Neural progenitor cell (in vitro differentiated cells): ENCODE results near the gene RASA2. TPM values are rescaled to one million over a fixed set of nuclear protein-coding genes. Genes with fewer than 3 reads are reported as not detected.

ENCODE experiments used
- DNase-seq: peaks from one replicate; pipeline ENCODE4 v3.0.0-alpha.2; 2016; ENCODE audit warnings: low spot score
- H2AFZ ChIP-seq: fragments of 200-600 bp; sonication (generic); replicated peaks from 2 replicates; pipeline ENCODE4 v1.6.1; 2016; ENCODE audit warnings: antibody characterized with exemption
- H3F3A ChIP-seq: fragments of 200-600 bp; sonication (generic); 2 replicates; pipeline ENCODE4 v1.6.1; 2016; ENCODE audit warnings: antibody characterized with exemption, low read depth
- H3K27ac ChIP-seq: fragments of 200-600 bp; sonication (generic); 2 replicates; pipeline ENCODE4 v1.5.1; 2016; ENCODE audit warnings: mild to moderate bottlenecking
- H3K27me3 ChIP-seq: fragments of 200-600 bp; sonication (generic); 2 replicates; pipeline ENCODE4 v1.6.1; 2016; ENCODE audit warnings: mild to moderate bottlenecking, moderate library complexity
- H3K36me3 ChIP-seq: fragments of 200-600 bp; sonication (generic); 2 replicates; pipeline ENCODE4 v1.5.1; 2016
- H3K4me1 ChIP-seq: fragments of 200-600 bp; sonication (generic); 2 replicates; pipeline ENCODE4 v1.6.1; 2016; ENCODE audit warnings: mixed run types
- H3K4me2 ChIP-seq: fragments of 200-600 bp; sonication (generic); 2 replicates; pipeline ENCODE4 v1.6.1; 2016
- H3K4me3 ChIP-seq: fragments of 200-600 bp; sonication (generic); 2 replicates; pipeline ENCODE4 v1.5.1; 2016
- H3K79me2 ChIP-seq: fragments of 200-600 bp; sonication (generic); 2 replicates; pipeline ENCODE4 v1.6.1; 2016; ENCODE audit warnings: low read depth
- H3K9ac ChIP-seq: fragments of 200-600 bp; sonication (generic); 2 replicates; pipeline ENCODE4 v1.6.1; 2016
- H3K9me3 ChIP-seq: fragments of 200-600 bp; sonication (generic); 2 replicates; pipeline ENCODE4 v1.5.1; 2016; ENCODE audit warnings: low read depth
- H4K20me1 ChIP-seq: fragments of 200-600 bp; sonication (generic); 2 replicates; pipeline ENCODE4 v1.6.1; 2016; ENCODE audit warnings: low read depth
- H3K27ac Mint-ChIP-seq: 3 replicates; pipeline ENCODE4 v1.8.0; 2021; ENCODE audit warnings: mixed read lengths
- H3K27me3 Mint-ChIP-seq: 2 replicates; pipeline ENCODE4 v1.8.0; 2022; ENCODE audit warnings: low read depth, mild to moderate bottlenecking, inconsistent platforms, moderate library complexity, mixed read lengths; ENCODE audit not compliant: insufficient read depth
- H3K36me3 Mint-ChIP-seq: 3 replicates; pipeline ENCODE4 v1.8.0; 2021; ENCODE audit warnings: mixed read lengths
- H3K4me1 Mint-ChIP-seq: 3 replicates; pipeline ENCODE4 v1.8.0; 2021; ENCODE audit warnings: mixed read lengths
- H3K4me3 Mint-ChIP-seq: 3 replicates; pipeline ENCODE4 v1.8.0; 2021; ENCODE audit warnings: mild to moderate bottlenecking, moderate library complexity, mixed read lengths
- H3K9me3 Mint-ChIP-seq: 3 replicates; pipeline ENCODE4 v1.8.0; 2020; ENCODE audit warnings: mixed read lengths
- EZH2 ChIP-seq: fragments of 200-600 bp; sonication (generic); IDR thresholded peaks from 2 replicates; pipeline ENCODE4 v1.6.1; 2017; ENCODE audit warnings: antibody characterized with exemption, mild to moderate bottlenecking, moderate library complexity
- EZH2phosphoT487 ChIP-seq: fragments of 200-600 bp; sonication (generic); IDR thresholded peaks from 2 replicates; pipeline ENCODE4 v1.6.1; 2017; ENCODE audit warnings: antibody characterized with exemption
- total RNA-seq: library from RNA; depleted of rRNA; stranded (reverse); fragments of >200 nt; gene quantifications from 2 replicates; pipeline ENCODE4 v1.2.3, GENCODE V29; 2015; ENCODE audit warnings: low replicate concordance
- TF ChIP-seq, protein P1 (sequence below): fragments of 200-600 bp; sonication (generic); IDR thresholded peaks from 2 replicates; pipeline ENCODE4 v1.5.1; 2017; ENCODE audit warnings: antibody characterized with exemption, mild to moderate bottlenecking

Gene RASA2
- total RNA-seq, 1 donor from 2014 or later: 48.4 TPM

DNA sequence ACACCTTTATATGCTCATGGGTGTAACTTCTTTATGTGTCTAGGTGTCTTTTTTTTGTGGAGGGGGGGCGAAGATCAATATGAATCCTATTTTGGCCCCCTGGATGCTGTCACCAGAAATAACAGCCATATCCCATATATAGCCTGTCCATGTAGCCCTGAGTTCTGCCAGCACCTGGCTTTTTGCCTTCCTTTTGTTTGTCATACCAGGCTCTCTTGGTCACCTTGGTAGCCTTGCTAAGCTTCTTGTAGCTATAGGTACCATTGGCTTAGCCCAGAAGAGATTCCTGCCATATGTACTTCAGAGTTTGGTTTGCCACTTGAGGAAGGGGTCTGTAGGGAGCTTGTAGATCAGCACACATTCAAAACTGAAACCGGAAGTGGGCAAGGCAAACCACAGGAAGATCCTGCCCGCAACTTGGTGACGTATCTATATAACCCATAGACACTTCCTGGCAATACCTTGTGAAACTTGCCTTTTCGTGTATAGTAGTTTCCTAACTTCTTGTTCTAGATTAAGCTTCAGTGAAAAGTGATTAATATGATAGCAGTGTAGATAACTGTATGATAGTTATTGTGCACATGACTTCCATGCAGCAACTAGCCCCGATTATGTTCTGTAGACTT is 11.9 kb downstream of the RASA2 start:
- H2AFZ ChIP-seq: no peak overlapping the region
- peaks cover 87% of the 10 kb centered on the region for H3K79me2 ChIP-seq
- H3K27ac Mint-ChIP-seq: no peak overlapping the region
- no peak overlapping the region for H3K27ac ChIP-seq
- TF ChIP-seq EZH2 (no peak), EZH2phosphoT487 (no peak)
- TF ChIP-seq, protein P1, sequence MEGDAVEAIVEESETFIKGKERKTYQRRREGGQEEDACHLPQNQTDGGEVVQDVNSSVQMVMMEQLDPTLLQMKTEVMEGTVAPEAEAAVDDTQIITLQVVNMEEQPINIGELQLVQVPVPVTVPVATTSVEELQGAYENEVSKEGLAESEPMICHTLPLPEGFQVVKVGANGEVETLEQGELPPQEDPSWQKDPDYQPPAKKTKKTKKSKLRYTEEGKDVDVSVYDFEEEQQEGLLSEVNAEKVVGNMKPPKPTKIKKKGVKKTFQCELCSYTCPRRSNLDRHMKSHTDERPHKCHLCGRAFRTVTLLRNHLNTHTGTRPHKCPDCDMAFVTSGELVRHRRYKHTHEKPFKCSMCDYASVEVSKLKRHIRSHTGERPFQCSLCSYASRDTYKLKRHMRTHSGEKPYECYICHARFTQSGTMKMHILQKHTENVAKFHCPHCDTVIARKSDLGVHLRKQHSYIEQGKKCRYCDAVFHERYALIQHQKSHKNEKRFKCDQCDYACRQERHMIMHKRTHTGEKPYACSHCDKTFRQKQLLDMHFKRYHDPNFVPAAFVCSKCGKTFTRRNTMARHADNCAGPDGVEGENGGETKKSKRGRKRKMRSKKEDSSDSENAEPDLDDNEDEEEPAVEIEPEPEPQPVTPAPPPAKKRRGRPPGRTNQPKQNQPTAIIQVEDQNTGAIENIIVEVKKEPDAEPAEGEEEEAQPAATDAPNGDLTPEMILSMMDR: no peak
- no peaks in the 10 kb centered on the region for H3K27me3 Mint-ChIP-seq
- no peaks in the 10 kb centered on the region for H3K4me1 ChIP-seq
- DNase-seq: no peak
- no peak overlapping the region for H3K4me3 ChIP-seq
- H3K36me3 ChIP-seq: no peaks in the 10 kb centered on the region
- no peaks in the 10 kb centered on the region for H3K9me3 ChIP-seq
- peaks cover 27% of the 10 kb centered on the region for H3K9me3 Mint-ChIP-seq
- no peak overlapping the region for H3K4me3 Mint-ChIP-seq
- H3K4me1 Mint-ChIP-seq: no peaks in the 10 kb centered on the region
- H3K9ac ChIP-seq: no peak overlapping the region
- no peaks in the 10 kb centered on the region for H3F3A ChIP-seq
- peaks cover 34% of the 10 kb centered on the region for H4K20me1 ChIP-seq
- no peaks in the 10 kb centered on the region for H3K27me3 ChIP-seq
- peaks cover 23% of the 10 kb centered on the region for H3K36me3 Mint-ChIP-seq
- no peak overlapping the region for H3K4me2 ChIP-seq

DNA sequence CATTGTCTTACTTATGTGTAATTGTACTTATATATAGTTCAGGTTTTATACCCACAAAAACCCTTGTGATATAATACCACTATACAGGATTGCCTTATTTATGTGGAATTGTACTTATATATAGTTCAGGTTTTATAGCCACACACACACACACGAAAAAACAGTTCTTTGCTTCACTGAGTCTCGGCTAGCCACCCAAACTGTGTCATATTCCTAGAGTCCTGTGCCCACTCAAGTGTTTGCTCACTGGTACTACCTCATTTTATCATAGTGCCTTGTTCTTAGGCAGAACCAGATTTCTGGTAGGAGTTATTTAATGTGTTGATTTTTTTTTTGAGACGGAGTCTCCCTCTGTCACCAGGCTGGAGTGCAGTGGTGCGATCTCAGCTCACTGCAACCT is 12.5 kb downstream of the RASA2 start:
- Histone ChIP-seq H3K27ac (no peak overlapping the region), H3K9ac (no peak overlapping the region), H4K20me1 (peaks cover 36% of the 10 kb centered on the region), H3K36me3 (no peaks in the 10 kb centered on the region), H3K79me2 (peaks cover 87% of the 10 kb centered on the region), H3K4me3 (no peak overlapping the region), H2AFZ (no peak overlapping the region), H3K4me2 (no peak overlapping the region), H3K9me3 (no peaks in the 10 kb centered on the region), H3F3A (no peaks in the 10 kb centered on the region), H3K4me1 (no peaks in the 10 kb centered on the region), H3K27me3 (no peaks in the 10 kb centered on the region)
- no peak for TF ChIP-seq EZH2
- TF ChIP-seq, protein P1: no peak
- no peak for TF ChIP-seq EZH2phosphoT487
- Mint-ChIP-seq H3K4me1 (no peaks in the 10 kb centered on the region), H3K27ac (no peak overlapping the region), H3K36me3 (peaks cover 20% of the 10 kb centered on the region), H3K27me3 (no peaks in the 10 kb centered on the region), H3K4me3 (no peak overlapping the region), H3K9me3 (peaks cover 27% of the 10 kb centered on the region)
- DNase-seq: no peak

DNA sequence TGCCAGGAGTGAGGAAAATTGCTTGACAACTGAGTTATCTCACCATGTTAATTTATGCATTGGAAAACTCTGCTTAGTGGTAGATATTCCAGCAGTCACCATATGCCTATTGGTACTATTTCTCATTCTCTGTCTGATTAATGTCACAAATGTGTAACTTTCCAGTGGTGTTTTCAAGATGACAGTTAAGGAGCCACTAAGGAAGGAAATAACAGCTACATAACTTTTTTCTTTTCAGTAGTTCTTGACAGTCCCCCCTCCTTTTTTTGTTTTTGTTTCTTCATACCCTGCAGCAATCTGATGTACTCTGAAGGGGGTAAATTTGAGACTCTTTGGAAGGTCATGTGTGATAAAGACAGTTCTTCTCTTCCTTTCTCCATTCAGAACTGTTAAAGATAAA is 13.1 kb downstream of the RASA2 start:
- Mint-ChIP-seq H3K4me1 (no peaks in the 10 kb centered on the region), H3K9me3 (peaks cover 27% of the 10 kb centered on the region)

More for the DNA sequence above, 13.1 kb downstream of the RASA2 start:
- H3K4me2 ChIP-seq: no peak overlapping the region
- no peak overlapping the region for H2AFZ ChIP-seq
- no peak overlapping the region for H3K27ac Mint-ChIP-seq
- no peaks in the 10 kb centered on the region for H3F3A ChIP-seq
- no peak overlapping the region for H3K4me3 Mint-ChIP-seq
- no peak overlapping the region for H3K27ac ChIP-seq
- H4K20me1 ChIP-seq: peaks cover 39% of the 10 kb centered on the region
- no peak for DNase-seq
- no peaks in the 10 kb centered on the region for H3K27me3 ChIP-seq
- H3K79me2 ChIP-seq: peaks cover 86% of the 10 kb centered on the region
- H3K27me3 Mint-ChIP-seq: no peaks in the 10 kb centered on the region
- H3K9me3 ChIP-seq: no peaks in the 10 kb centered on the region
- peaks cover 17% of the 10 kb centered on the region for H3K36me3 Mint-ChIP-seq
- H3K4me1 ChIP-seq: no peaks in the 10 kb centered on the region
- TF ChIP-seq EZH2phosphoT487: no peak
- no peak for TF ChIP-seq EZH2
- TF ChIP-seq, protein P1: no peak
- no peaks in the 10 kb centered on the region for H3K36me3 ChIP-seq
- no peak overlapping the region for H3K4me3 ChIP-seq
- H3K9ac ChIP-seq: no peak overlapping the region
